Measurements from ENCODE around the gene MED1.
"Not testable (repeated sequence)": the region's sequence is repeated elsewhere in the genome, so short reads cannot be mapped to it uniquely, and the experiment has no call there.

MED1 gene

DNA sequence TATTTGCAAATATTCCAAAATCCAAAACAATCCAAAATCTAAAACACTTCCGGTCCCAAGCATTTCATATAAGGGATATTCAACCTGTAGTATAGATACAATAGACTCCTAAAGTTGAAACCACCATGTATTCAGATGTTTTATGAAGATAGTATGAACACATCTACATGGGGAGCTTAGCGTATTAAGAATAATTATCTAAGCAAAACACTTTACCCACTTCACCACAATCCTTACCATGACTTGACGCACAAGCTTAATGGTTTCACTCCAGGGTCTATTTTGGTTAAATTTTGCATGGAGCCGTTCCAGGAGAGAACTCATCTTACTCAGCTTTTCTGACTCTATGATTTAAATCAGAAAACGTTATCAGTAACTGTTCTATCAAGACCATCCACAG lies 3.5 kb downstream of the MED1 start:
- no peak for DNase-seq
- Histone ChIP-seq H3K27me3 (ENCODE audit: insufficient read depth, low read length, poor library complexity) (no peaks in the 10 kb centered on the region), H4K8ac (ENCODE audit: low read depth, low read length) (no peak overlapping the region), H2BK5ac (ENCODE audit: low read length) (no peak overlapping the region), H3K4me2 (ENCODE audit: low read length) (no peak overlapping the region), H2BK120ac (ENCODE audit: low read depth, low read length) (no peak overlapping the region), H3K4me3 (ENCODE audit: low read length) (no peak overlapping the region), H3K79me1 (ENCODE audit: low read length) (peaks cover 9% of the 10 kb centered on the region), H3K4me1 (ENCODE audit: control insufficient read depth, low read depth, low read length) (peaks cover 3% of the 10 kb centered on the region), H2BK15ac (replicated peaks; ENCODE audit: low read depth) (no peak overlapping the region), H3K23ac (ENCODE audit: low read length) (no peak overlapping the region), H3K27ac (ENCODE audit: low read depth, low read length) (no peak overlapping the region), H3K56ac (ENCODE audit: low read length) (no peak overlapping the region), H4K5ac (ENCODE audit: low read length) (no peak overlapping the region), H2AK5ac (ENCODE audit: low read length) (no peak overlapping the region), H3K36me3 (ENCODE audit: control insufficient read depth, insufficient read depth, low read length) (no peaks in the 10 kb centered on the region), H3K4ac (ENCODE audit: low read depth, low read length) (no peak overlapping the region), H3K9ac (ENCODE audit: low read length) (no peak overlapping the region), H3K79me2 (ENCODE audit: control insufficient read depth, insufficient read depth, low read length) (peaks cover 28% of the 10 kb centered on the region), H3K18ac (ENCODE audit: low read length) (no peak overlapping the region)
- WGBS (ENCODE audit: extremely low coverage, insufficient coverage, low lambda C conversion rate): 80% methylated on average over 1 of the region's 5 CpGs

DNA sequence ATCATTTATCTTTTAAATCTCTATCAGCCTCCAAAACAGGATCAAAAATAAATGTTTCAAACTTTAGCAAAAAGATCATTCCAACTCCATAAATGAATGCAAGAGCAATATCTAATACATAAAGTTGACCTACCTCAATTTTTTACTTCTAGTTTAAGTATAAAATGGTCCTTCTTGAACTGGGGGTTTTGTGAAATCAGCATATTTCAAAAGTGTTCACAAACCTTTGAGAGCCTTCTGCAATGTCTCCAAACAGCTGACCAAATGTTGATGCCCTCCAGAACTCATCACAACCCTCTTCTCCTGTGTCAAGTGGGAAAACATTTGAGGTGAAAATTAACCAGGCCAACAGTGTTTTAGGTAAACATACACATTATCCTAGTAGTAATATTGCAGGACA lies 7.7 kb downstream of the MED1 start:
- peaks cover 6% of the 10 kb centered on the region for H3K79me2 ChIP-seq (ENCODE audit: control insufficient read depth, insufficient read depth, low read length)
- no peak overlapping the region for H4K5ac ChIP-seq (ENCODE audit: low read length)
- H3K9ac ChIP-seq (ENCODE audit: low read length): no peak overlapping the region
- no peaks in the 10 kb centered on the region for H3K4me1 ChIP-seq (ENCODE audit: control insufficient read depth, low read depth, low read length)
- H3K4ac ChIP-seq (ENCODE audit: low read depth, low read length): no peak overlapping the region
- no peak overlapping the region for H3K56ac ChIP-seq (ENCODE audit: low read length)
- no peak overlapping the region for H2BK5ac ChIP-seq (ENCODE audit: low read length)
- peaks cover 1% of the 10 kb centered on the region for H3K79me1 ChIP-seq (ENCODE audit: low read length)
- H4K8ac ChIP-seq (ENCODE audit: low read depth, low read length): no peak overlapping the region
- no peak overlapping the region for H3K4me2 ChIP-seq (ENCODE audit: low read length)
- H3K4me3 ChIP-seq (ENCODE audit: low read length): no peak overlapping the region
- H3K27ac ChIP-seq (ENCODE audit: low read depth, low read length): no peak overlapping the region
- peaks cover 2% of the 10 kb centered on the region for H3K36me3 ChIP-seq (ENCODE audit: control insufficient read depth, insufficient read depth, low read length)
- no peak overlapping the region for H2AK5ac ChIP-seq (ENCODE audit: low read length)
- H2BK15ac ChIP-seq (replicated peaks; ENCODE audit: low read depth): no peak overlapping the region
- no peak overlapping the region for H2BK120ac ChIP-seq (ENCODE audit: low read depth, low read length)
- H3K18ac ChIP-seq (ENCODE audit: low read length): no peak overlapping the region
- DNase-seq: no peak
- no peaks in the 10 kb centered on the region for H3K27me3 ChIP-seq (ENCODE audit: insufficient read depth, low read length, poor library complexity)
- H3K23ac ChIP-seq (ENCODE audit: low read length): no peak overlapping the region

DNA sequence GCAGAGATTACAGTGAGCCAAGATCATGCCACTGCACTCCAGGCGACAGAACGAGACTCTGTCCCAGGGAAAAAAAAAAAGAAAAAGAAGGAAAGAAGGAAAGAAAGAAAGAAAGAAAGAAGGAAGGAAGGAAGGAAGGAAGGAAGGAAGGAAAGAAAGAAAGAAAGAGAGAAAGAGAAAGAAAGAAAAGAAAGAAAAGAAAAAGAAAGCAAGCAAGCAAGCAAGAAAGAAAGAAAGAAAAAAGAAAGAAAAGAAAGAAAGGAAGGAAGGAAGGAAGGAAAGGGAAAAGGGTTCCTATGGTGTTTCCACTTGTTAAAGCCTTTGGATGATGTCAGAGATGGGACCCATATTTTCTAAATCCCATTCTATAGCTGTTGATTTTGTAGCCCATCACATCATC lies 11.2 kb downstream of the MED1 start:
- not testable (repeated sequence) for H3K56ac ChIP-seq (ENCODE audit: low read length); H2BK5ac ChIP-seq (ENCODE audit: low read length); H3K27ac ChIP-seq (ENCODE audit: low read depth, low read length); H2BK120ac ChIP-seq (ENCODE audit: low read depth, low read length); H3K36me3 ChIP-seq (ENCODE audit: control insufficient read depth, insufficient read depth, low read length); H4K8ac ChIP-seq (ENCODE audit: low read depth, low read length); DNase-seq; H3K4me3 ChIP-seq (ENCODE audit: low read length); H3K18ac ChIP-seq (ENCODE audit: low read length); H3K23ac ChIP-seq (ENCODE audit: low read length); H3K4me1 ChIP-seq (ENCODE audit: control insufficient read depth, low read depth, low read length); H2BK15ac ChIP-seq (replicated peaks; ENCODE audit: low read depth); H2AK5ac ChIP-seq (ENCODE audit: low read length); H3K79me2 ChIP-seq (ENCODE audit: control insufficient read depth, insufficient read depth, low read length); H3K4me2 ChIP-seq (ENCODE audit: low read length); H3K79me1 ChIP-seq (ENCODE audit: low read length); H3K4ac ChIP-seq (ENCODE audit: low read depth, low read length); H3K27me3 ChIP-seq (ENCODE audit: insufficient read depth, low read length, poor library complexity); H3K9ac ChIP-seq (ENCODE audit: low read length); H4K5ac ChIP-seq (ENCODE audit: low read length)
- WGBS (ENCODE audit: extremely low coverage, insufficient coverage, low lambda C conversion rate): no CpG with 5 or more reads among the region's 2 CpGs

DNA sequence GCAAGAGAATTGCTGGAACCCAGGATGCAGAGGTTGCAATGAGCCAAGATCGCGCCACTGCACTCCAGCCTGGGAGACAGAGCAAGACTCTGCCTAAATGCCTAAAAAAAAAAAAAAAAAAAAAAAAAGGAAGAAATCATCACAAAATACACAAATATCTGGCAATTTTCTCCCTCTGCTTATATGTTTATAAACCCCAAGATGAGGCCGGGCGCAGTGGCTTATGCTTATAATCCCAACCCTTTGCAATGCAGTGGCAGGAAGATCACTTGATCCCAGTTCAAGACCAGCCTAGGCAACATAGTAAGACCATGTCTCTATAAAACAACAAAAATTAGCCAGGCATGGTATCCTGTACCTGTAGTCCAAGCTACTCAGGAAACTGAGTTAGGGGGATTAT lies 21.5 kb downstream of the MED1 start:
- WGBS (ENCODE audit: extremely low coverage, insufficient coverage, low lambda C conversion rate): no CpG with 5 or more reads among the region's 4 CpGs
- no peak overlapping the region for H3K9ac ChIP-seq (ENCODE audit: low read length)
- peaks cover 5% of the 10 kb centered on the region for H3K36me3 ChIP-seq (ENCODE audit: control insufficient read depth, insufficient read depth, low read length)

GRCh38 chr17:39416141-39416540 lies 34.9 kb downstream of the MED1 start:
- Histone ChIP-seq H3K4me3 (ENCODE audit: low read length) (no peak overlapping the region), H3K23ac (ENCODE audit: low read length) (no peak overlapping the region), H4K8ac (ENCODE audit: low read depth, low read length) (no peak overlapping the region), H3K4me2 (ENCODE audit: low read length) (no peak overlapping the region), H4K5ac (ENCODE audit: low read length) (no peak overlapping the region), H3K56ac (ENCODE audit: low read length) (no peak overlapping the region), H2BK15ac (replicated peaks; ENCODE audit: low read depth) (no peak overlapping the region), H3K18ac (ENCODE audit: low read length) (no peak overlapping the region), H3K4ac (ENCODE audit: low read depth, low read length) (no peak overlapping the region), H3K4me1 (ENCODE audit: control insufficient read depth, low read depth, low read length) (no peaks in the 10 kb centered on the region), H3K27me3 (ENCODE audit: insufficient read depth, low read length, poor library complexity) (no peaks in the 10 kb centered on the region), H3K36me3 (ENCODE audit: control insufficient read depth, insufficient read depth, low read length) (peaks cover 9% of the 10 kb centered on the region), H2AK5ac (ENCODE audit: low read length) (no peak overlapping the region), H3K79me2 (ENCODE audit: control insufficient read depth, insufficient read depth, low read length) (no peaks in the 10 kb centered on the region), H3K9ac (ENCODE audit: low read length) (no peak overlapping the region), H3K79me1 (ENCODE audit: low read length) (no peaks in the 10 kb centered on the region), H2BK5ac (ENCODE audit: low read length) (no peak overlapping the region), H3K27ac (ENCODE audit: low read depth, low read length) (no peak overlapping the region), H2BK120ac (ENCODE audit: low read depth, low read length) (no peak overlapping the region)
- no CpG with 5 or more reads among the region's 1 CpG for whole genome bisulfite sequencing (ENCODE audit: extremely low coverage, insufficient coverage, low lambda C conversion rate)
- DNase-seq: no peak

More for the DNA sequence above, 21.5 kb downstream of the MED1 start:
- H2BK120ac ChIP-seq (ENCODE audit: low read depth, low read length): no peak overlapping the region
- no peaks in the 10 kb centered on the region for H3K4me1 ChIP-seq (ENCODE audit: control insufficient read depth, low read depth, low read length)
- no peak overlapping the region for H3K23ac ChIP-seq (ENCODE audit: low read length)
- H2BK15ac ChIP-seq (replicated peaks; ENCODE audit: low read depth): no peak overlapping the region
- no peak overlapping the region for H3K18ac ChIP-seq (ENCODE audit: low read length)
- no peak overlapping the region for H2AK5ac ChIP-seq (ENCODE audit: low read length)
- H3K56ac ChIP-seq (ENCODE audit: low read length): no peak overlapping the region
- H4K8ac ChIP-seq (ENCODE audit: low read depth, low read length): no peak overlapping the region
- no peak for DNase-seq
- H3K4ac ChIP-seq (ENCODE audit: low read depth, low read length): no peak overlapping the region
- H2BK5ac ChIP-seq (ENCODE audit: low read length): no peak overlapping the region
- H3K79me2 ChIP-seq (ENCODE audit: control insufficient read depth, insufficient read depth, low read length): no peaks in the 10 kb centered on the region
- H3K4me2 ChIP-seq (ENCODE audit: low read length): no peak overlapping the region
- H3K27ac ChIP-seq (ENCODE audit: low read depth, low read length): no peak overlapping the region
- H3K4me3 ChIP-seq (ENCODE audit: low read length): no peak overlapping the region
- H4K5ac ChIP-seq (ENCODE audit: low read length): no peak overlapping the region
- no peaks in the 10 kb centered on the region for H3K27me3 ChIP-seq (ENCODE audit: insufficient read depth, low read length, poor library complexity)
- H3K79me1 ChIP-seq (ENCODE audit: low read length): no peaks in the 10 kb centered on the region

DNA sequence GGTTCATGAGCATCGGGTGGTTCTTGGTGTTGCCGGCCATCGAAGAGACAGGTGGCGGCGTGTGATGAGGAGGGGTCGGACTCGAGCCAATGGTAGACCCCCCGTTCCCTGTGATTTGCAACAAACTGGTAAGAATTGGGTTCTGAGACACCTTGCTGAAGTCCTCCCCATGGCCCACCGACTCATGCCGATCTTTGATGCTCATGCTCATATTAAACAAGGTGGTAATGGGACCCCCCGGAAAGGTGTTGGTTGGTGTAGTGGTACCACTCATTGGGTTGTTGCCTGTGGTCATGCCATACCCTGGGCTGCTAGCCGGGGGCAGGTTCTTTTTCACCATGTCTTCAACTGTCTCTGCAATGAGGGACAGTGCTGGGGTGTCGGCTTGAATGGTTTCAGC lies 40.8 kb downstream of the MED1 start:
- Histone ChIP-seq H3K9ac (ENCODE audit: low read length) (no peak overlapping the region), H3K23ac (ENCODE audit: low read length) (no peak overlapping the region), H3K56ac (ENCODE audit: low read length) (no peak overlapping the region), H3K4me1 (ENCODE audit: control insufficient read depth, low read depth, low read length) (no peaks in the 10 kb centered on the region), H3K4ac (ENCODE audit: low read depth, low read length) (no peak overlapping the region), H2AK5ac (ENCODE audit: low read length) (no peak overlapping the region), H2BK15ac (replicated peaks; ENCODE audit: low read depth) (no peak overlapping the region), H3K18ac (ENCODE audit: low read length) (no peak overlapping the region), H3K27ac (ENCODE audit: low read depth, low read length) (no peak overlapping the region), H3K4me2 (ENCODE audit: low read length) (no peak overlapping the region), H3K4me3 (ENCODE audit: low read length) (no peak overlapping the region), H4K5ac (ENCODE audit: low read length) (no peak overlapping the region), H3K36me3 (ENCODE audit: control insufficient read depth, insufficient read depth, low read length) (peaks cover 30% of the 10 kb centered on the region), H4K8ac (ENCODE audit: low read depth, low read length) (no peak overlapping the region), H2BK120ac (ENCODE audit: low read depth, low read length) (no peak overlapping the region), H3K27me3 (ENCODE audit: insufficient read depth, low read length, poor library complexity) (no peaks in the 10 kb centered on the region), H3K79me1 (ENCODE audit: low read length) (no peaks in the 10 kb centered on the region), H2BK5ac (ENCODE audit: low read length) (no peak overlapping the region), H3K79me2 (ENCODE audit: control insufficient read depth, insufficient read depth, low read length) (no peaks in the 10 kb centered on the region)
- WGBS (ENCODE audit: extremely low coverage, insufficient coverage, low lambda C conversion rate): no CpG with 5 or more reads among the region's 13 CpGs
- DNase-seq: no peak
